ENCODE data around the gene ABHD17B. TPM values are rescaled to one million over a fixed set of nuclear protein-coding genes. Genes with fewer than 3 reads are reported as not detected.

Gene ABHD17B
- total and polyA plus RNA-seq, 10 of the 15 experiments (the other 5 are each of a cell fraction or from before 2014, with no cell fraction given): 3.5 to 21.4 (median 16.6) TPM

DNA sequence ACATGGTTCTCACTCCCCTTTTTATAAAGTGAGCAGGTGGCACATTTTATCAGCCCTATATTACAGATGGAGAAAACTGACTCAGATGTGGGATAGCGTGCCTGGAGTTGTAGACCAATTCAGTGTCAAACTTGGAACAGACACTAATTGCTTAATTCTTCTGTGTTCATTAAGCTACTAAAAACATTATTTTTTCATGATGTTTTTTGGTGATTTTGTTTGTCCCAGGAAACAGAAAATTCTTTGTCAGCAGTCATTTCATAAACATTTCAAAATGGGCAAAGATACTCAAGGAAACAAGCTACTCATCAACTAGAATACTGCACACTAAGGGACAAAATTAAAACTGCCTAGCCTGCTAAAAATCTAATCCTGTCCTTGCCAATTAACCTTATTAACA is 2.2 kb downstream of the ABHD17B start (continued):
- TF ChIP-seq, protein P1, sequence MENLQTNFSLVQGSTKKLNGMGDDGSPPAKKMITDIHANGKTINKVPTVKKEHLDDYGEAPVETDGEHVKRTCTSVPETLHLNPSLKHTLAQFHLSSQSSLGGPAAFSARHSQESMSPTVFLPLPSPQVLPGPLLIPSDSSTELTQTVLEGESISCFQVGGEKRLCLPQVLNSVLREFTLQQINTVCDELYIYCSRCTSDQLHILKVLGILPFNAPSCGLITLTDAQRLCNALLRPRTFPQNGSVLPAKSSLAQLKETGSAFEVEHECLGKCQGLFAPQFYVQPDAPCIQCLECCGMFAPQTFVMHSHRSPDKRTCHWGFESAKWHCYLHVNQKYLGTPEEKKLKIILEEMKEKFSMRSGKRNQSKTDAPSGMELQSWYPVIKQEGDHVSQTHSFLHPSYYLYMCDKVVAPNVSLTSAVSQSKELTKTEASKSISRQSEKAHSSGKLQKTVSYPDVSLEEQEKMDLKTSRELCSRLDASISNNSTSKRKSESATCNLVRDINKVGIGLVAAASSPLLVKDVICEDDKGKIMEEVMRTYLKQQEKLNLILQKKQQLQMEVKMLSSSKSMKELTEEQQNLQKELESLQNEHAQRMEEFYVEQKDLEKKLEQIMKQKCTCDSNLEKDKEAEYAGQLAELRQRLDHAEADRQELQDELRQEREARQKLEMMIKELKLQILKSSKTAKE (IDR thresholded peaks at IDR 0.05; ENCODE audit: low read depth, poor library complexity, severe bottlenecking): no peak
- TF ChIP-seq SREBF2 (IDR thresholded peaks at IDR 0.05; ENCODE audit: low read length) (no peak), NRF1 (conservative IDR thresholded peaks at IDR 0.05; ENCODE audit: low read depth, low read length) (no peak), RFX5 (IDR thresholded peaks at IDR 0.05; ENCODE audit: low read depth, low read length) (no peak), RCOR1 (conservative IDR thresholded peaks at IDR 0.05; ENCODE audit: low read depth, low read length) (no peak), MYB (IDR thresholded peaks at IDR 0.05; ENCODE audit: borderline replicate concordance, low read depth, low read length) (no peak), KLF5 (IDR thresholded peaks at IDR 0.05; ENCODE audit: partially characterized antibody) (no peak), CREB1 (IDR thresholded peaks at IDR 0.05; ENCODE audit: low read depth) (no peak), PAX5 (IDR thresholded peaks at IDR 0.05; ENCODE audit: borderline replicate concordance, low read depth, low read length) (no peak), ESRRA (IDR thresholded peaks at IDR 0.05; ENCODE audit: low read length) (no peak), SMAD1 (IDR thresholded peaks at IDR 0.05; ENCODE audit: low read depth, partially characterized antibody) (no peak)
- TF ChIP-seq, protein P2, sequence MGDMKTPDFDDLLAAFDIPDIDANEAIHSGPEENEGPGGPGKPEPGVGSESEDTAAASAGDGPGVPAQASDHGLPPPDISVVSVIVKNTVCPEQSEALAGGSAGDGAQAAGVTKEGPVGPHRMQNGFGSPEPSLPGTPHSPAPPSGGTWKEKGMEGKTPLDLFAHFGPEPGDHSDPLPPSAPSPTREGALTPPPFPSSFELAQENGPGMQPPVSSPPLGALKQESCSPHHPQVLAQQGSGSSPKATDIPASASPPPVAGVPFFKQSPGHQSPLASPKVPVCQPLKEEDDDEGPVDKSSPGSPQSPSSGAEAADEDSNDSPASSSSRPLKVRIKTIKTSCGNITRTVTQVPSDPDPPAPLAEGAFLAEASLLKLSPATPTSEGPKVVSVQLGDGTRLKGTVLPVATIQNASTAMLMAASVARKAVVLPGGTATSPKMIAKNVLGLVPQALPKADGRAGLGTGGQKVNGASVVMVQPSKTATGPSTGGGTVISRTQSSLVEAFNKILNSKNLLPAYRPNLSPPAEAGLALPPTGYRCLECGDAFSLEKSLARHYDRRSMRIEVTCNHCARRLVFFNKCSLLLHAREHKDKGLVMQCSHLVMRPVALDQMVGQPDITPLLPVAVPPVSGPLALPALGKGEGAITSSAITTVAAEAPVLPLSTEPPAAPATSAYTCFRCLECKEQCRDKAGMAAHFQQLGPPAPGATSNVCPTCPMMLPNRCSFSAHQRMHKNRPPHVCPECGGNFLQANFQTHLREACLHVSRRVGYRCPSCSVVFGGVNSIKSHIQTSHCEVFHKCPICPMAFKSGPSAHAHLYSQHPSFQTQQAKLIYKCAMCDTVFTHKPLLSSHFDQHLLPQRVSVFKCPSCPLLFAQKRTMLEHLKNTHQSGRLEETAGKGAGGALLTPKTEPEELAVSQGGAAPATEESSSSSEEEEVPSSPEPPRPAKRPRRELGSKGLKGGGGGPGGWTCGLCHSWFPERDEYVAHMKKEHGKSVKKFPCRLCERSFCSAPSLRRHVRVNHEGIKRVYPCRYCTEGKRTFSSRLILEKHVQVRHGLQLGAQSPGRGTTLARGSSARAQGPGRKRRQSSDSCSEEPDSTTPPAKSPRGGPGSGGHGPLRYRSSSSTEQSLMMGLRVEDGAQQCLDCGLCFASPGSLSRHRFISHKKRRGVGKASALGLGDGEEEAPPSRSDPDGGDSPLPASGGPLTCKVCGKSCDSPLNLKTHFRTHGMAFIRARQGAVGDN (IDR thresholded peaks at IDR 0.05): no peak
- TF ChIP-seq, protein P3, sequence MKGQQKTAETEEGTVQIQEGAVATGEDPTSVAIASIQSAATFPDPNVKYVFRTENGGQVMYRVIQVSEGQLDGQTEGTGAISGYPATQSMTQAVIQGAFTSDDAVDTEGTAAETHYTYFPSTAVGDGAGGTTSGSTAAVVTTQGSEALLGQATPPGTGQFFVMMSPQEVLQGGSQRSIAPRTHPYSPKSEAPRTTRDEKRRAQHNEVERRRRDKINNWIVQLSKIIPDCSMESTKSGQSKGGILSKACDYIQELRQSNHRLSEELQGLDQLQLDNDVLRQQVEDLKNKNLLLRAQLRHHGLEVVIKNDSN (IDR thresholded peaks at IDR 0.05; ENCODE audit: borderline replicate concordance, extremely low read length, insufficient read depth, low read depth, low read length): no peak
